HPDE6-E6E7 (cell line): ENCODE data around the gene RASD2.
A peak's percentile ranks its signal among the peaks of the same experiment; 100 is the strongest.

Experiments used
- DNase-seq: peaks from one replicate; pipeline ENCODE4 v3.0.0; 2011; ENCODE audit warnings: missing footprints; ENCODE audit errors: extremely low spot score

The RASD2 gene

DNA sequence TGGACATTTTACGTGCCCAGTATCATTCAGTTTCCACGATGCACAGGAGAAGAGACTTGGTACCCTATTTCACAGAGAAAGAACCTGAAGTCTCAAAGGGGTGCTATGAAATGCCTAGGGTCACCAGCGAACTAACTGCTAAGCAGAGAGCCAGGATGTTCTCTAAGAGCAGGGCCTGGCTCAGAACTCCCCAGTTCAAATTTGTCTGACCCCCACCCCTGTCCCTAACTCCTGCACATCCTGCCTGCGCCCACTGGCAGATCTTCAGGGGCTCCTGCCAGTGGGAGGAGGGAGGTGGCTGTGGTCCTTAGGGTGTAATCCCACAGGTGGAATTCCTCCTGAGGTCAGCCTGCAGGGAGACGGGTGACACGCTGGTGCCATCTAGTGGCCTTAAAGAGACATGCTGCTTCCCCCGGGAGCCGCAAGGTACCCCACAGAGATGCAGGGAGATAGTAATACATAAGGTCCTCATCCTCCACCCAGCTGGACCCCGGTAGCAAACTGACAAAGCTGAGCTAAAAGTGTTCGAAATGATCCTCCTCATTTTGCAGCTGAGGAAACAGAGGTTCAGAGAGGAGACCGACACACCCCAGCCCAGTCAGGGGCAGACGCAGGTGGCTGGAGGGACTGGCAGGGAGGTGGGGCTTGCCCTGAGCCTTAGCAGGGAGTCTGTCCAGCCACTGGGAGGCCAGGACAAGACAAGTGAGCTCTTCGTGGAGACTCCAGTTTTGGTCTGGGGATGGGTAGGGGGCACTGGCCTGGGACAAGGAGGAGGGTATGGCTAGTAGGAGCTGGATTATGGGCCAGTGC, 42.4 kb downstream of the RASD2 start:
- DNase-seq, result peak; percentile 76

DNA sequence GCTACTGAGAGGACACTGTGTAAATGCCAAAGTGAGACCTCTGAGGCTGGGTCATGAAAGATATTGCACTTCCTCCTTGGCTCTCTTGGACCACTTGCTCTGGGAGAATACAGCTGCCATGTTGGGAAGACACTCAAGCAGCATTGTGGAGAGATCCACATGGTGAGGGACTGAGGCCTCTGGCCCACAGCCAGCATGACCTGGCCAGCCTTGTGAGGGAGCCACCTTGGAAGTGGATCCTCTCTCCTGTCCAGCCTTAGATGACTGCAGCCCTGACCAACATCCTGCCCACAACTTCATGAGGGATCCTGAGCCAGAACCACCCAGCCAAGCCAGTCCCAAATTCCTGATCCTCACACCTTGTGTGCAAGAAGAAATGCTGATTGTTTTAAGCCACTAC, 46.1 kb downstream of the RASD2 start:
- no peak for DNase-seq

DNA sequence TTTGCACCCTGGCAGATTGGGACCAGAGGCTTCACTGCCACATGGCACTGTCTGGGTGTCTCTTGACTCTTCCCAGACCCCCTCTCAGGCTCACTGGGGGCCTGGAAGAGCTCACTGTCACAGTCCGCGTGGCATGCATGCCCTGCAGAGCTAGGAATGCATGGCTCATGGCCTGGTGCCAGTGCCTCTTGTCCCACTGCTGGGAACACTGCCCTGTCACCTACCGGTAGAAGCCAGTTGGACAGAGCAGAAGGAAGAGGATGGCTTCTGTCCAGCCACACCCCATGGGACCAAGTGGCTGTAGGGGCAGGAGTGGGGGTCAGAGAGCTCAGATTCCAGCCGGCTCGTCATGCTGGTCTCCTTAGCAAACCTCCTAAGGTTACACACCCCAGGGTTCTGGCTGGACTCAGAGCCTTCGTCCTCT, 46.8 kb downstream of the RASD2 start:
- DNase-seq, result no peak

DNA sequence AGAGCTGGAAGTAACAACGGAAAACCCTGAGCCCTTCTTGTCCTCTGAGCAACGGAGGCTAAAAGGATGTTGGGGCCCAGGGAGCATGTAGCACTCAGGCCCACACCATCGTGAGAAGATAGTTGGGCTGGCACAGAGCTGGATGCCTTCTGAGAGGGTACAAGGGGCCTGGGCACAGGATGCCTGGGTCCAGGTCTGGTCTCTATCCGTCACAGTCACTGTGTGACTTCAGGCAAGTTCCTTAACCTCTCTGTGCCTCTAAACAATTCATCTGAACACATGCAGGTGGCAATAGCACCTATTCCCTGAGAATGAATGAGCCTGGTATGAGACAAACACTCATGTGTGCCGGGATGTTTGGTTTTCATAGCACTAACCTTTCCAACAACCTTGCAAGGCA, 47.3 kb downstream of the RASD2 start:
- no peak for DNase-seq

DNA sequence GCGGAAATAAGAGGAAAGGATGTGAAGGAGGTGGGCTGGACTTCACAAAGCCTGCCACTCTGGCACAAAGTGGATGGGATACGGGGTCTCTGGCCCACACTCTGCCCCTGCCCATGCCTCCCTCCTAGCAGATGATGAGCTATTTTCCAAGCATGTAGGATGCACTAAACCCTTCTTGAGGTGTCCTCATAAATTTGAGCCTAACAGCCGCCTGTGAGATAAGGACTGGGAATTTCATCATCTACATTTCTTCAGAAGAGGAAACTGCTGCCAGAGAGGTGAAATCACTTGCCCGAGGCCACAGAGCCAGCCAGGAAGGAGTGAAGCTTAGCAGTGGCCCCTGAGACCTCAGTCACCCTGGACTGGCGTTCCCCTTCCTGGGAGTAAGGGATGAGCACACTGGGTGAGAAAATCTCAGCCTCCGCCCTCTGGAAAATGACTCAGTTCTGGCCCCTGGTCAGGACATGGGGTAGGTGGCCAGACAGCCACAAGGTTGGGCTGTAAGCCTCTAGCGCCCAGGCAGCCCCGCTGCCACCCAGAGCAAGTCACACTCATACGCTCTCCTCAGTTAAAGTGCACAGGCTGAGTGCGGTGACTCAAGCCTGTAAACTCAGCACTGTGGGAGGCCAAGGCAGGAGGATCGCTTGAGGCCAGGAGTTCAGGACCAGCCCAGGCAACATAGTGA, 48.6 kb downstream of the RASD2 start:
- peak; percentile 91 for DNase-seq

DNA sequence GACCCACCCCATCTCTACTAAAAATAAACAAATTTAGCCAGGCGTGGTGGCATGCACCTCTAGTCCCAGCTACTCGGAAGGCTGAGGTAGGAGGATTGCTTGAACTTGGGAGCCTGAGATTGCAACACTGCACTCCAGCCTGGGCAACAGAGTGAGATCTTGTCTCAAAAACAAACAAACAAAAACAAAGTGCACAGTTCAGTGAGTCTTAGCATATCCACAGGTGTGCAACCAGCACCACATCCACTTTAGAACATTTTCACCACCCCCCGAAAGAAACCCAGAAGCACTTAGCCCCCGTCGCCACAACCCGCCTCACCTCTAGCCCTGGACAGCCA, 49.1 kb downstream of the RASD2 start:
- no peak for DNase-seq

DNA sequence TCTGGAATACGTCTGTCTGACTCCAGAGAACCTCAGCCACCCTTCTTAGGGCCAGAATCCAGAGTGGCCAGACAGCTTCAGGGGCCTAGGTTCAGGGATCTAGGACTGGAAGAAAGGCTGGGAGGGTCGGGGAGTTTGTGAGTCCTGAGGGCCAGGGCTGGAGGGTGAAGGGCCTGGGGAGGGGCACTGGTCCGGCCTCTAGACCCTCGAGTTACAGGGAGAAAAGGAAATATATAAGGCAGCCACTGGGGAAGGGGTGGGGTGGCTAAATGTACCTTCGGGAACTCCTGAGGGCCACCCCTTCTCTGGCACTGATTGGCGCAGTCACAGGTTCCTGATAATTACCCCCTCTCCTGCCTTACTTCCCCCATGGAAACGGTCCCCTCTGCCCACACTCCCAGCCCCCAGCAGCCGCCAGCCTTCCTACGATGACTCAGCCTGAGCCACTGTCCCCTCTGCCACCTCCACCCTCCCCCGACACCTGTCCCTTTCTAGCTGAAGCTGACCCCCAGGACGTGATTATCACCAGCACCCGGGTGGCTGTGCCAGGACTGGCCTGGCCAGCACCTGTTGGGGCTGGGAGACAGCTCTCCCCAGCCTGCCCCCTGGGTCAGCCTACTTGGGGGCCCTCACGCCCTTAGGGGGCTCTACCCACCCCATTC, 50.1 kb downstream of the RASD2 start:
- DNase-seq, result no peak

DNA sequence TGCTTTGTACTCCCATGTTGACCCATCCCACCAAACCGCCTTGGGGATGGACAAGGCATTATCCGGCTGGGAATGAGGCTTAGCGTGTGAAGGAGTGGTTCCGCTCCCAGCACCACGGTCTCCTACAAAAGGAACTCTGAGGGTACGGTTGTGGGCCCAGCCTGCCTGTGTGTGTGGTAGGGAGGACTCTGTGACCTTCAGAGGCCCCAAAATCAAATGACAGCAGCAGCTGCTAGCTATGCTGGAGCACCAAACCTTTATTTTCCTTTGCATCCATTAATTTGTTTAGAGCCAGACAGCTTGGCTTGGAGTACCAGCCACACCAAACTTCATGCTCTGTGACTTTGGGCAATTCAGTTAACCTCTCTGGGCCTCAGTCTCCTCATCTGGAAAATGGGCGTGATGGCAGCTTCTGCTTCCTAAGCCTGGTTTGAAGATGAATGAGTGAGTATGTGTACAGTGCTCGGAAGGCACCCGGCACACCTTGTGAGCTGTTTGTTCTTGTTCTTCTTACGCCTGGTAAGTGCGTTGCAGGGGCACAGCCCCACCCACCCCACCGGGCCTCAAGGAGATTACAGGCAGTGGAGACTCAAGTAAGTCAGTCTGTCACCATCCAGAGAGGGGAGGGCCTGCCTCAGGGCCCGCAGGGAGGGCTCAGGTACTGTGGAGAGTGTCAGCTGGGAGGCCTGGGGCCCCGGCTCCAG, 51.2 kb downstream of the RASD2 start:
- DNase-seq, result no peak

DNA sequence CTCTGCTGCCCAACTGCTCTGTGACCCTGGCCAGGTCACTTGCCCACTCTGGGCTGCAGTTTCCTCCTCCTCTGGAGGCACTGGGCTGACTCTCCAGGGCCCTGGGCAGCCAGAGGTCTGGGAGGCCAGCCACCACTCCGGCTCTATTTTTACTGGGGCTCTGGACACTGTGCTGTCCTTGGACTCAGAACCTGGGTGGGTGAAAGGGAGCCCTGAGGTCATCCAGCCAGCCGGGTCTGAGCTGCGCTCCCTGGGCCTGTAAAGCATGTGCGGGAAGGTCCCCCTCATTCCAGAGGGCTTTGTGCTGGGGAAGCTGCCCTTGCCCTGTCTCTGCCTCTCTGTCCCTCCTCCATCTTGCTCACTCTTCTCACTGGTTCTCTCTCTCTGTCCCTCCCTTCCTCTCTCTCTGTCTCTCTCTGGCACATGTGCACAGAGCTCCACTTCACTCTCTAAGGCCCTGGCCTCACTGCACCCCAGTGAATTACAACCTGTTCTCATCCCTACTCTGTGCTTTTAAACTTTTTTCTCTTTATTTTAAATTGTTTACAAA, 51.9 kb downstream of the RASD2 start:
- no peak for DNase-seq

DNA sequence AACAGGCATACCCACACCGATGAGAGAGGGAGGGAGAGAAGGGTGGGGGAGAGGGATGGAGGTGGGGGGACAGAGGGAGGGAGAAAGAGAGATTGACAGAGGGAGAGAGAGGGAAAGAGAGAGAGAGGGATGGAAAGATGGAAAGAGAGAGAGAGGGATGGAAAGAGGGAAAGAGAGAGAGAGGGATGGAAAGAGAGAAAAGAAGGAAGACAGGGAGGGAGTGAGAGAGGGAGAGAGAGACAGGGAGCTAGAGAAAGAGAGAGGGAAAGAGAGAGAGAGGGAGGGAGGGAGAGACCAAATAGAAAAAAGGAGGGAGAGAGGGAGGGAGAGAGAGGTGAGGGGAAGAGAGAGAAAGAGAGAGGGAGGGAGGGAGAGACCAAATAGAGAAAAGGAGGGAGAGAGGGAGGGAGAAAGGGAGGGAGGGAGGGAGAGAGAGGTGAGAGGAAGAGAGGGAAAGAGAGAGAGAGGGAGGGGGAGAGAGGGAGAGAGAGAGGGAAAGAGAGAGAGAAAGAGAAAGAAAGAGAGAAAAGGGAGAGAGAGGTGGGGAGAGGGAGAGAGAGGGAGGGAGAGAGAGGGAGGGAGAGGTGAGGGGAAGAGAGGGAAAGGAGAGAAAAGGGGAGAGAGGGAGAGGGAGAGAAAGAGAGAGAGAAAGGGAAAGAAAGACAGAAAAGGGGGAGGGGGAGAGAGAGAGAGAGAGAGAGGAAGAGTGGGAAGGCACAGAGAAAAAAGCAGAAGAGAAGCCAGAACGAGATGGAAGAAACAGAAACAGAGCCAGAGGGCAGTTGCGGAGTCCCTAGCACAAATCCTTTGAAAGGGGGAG, 52.6 kb downstream of the RASD2 start:
- DNase-seq, result no peak

DNA sequence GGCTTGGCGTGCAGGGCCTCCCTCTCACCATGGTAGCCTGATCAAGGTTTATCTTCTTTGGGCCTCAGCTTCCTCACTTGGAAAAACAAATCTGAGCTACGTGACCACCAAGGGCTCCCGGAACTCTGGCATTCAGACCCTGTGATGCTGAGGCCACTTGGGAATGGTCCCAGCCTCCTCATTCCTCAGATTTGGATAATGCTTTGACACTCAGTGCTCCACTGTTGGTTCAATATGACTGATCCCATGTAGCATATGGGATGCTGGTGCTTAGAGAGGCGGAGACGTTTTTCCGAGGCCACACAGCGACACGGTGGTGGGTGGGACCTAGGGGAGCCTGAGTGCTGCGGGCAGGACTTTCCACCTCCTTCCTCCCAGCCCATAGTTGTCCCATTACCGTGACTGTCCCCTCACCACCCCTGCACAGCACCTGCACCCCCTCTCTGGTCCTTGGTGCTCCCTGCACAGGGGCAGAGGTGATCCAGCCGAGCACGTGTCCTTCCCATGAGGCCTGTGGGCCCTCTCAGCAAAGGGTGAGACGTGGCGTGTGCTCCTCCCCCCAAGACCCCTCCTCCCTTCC, 53.4 kb downstream of the RASD2 start:
- no peak for DNase-seq

DNA sequence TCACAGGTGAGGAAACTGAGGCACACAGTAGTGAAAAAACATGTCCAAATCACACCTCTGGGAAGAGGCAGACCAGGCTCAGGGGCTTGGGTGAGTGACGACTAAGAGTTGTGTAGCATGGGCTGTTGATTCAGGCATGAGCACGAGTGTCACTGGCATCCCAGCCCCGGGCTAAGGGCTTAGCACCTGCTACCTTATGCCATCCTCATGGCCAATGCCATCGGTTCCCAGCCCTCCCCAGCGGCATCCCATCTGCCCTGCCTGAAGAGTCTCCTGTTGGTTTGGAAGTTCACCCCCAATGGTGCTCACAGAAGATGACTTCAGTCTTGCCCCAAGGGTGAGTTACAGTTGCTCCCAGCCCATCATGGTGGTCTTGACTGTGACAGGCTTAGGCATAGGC, 54.1 kb downstream of the RASD2 start:
- DNase-seq, result no peak

DNA sequence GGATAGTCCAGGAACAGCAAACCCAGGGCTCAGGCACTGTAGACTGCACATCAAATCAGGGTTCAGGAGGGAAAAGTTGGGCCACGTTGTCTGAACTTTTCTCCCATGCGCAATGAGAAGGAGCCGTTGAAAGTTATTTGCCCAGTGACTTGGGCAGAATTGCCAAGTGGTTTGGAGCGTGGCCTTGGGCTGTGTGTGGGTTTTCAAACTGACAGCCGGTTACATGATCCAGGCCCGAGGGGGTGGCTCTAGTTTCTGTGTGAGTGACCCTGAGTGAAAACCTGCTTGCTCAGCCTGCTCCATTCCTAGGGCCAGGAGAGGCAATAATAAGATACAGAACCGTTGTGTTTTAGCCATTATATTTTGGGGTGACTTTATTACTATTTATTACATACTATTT, 56.2 kb downstream of the RASD2 start:
- DNase-seq, result no peak

DNA sequence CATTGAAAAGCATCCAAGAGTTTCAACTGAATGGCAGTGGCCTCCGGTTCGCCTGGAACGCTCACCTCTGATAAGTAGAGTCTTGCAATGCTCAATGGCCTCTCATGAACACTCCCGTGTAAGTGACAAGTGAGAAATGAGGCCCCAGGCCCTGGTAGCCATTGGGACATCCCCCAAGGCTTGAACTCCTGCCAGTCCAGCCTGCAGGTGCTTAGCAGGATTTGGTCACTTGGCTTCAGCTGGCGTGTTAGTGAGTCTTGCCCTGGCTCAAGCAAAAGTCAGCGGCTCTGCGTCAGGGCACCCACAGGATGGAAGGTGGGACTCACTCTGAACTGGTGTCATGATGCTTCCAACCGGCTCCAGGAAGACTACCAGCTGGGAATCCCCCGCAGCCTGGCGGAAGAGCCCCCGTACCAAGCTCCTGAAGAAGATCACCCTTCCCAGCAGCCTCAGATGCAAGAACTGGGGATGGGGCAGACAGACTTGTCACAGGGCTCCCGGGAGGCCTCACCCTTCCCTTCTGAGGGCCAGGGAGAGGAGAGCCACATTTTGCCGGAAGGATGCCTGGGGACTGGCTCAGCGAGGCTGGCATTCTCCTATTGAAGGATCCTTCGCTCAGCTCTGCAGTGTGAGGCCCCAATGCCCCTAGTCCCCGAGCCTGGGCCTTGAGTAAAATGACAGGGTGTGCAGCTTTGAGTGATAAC, 57.2 kb downstream of the RASD2 start:
- no peak for DNase-seq

DNA sequence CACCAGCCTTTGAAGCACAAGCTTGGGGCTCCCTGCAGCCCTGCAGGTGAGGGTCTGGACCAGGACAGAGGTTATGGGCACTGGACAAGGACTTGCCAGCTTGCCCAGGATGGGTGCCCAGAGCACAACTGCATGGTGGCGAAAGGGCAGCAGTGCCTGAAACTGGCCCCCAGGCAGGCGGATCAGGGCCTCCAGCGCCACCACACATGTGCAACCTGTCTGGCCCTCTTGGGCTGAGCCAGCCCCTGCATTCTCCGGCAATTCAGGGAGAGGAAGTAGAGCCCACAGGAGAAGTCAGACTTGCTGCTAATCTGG, 57.7 kb downstream of the RASD2 start:
- DNase-seq, result no peak

DNA sequence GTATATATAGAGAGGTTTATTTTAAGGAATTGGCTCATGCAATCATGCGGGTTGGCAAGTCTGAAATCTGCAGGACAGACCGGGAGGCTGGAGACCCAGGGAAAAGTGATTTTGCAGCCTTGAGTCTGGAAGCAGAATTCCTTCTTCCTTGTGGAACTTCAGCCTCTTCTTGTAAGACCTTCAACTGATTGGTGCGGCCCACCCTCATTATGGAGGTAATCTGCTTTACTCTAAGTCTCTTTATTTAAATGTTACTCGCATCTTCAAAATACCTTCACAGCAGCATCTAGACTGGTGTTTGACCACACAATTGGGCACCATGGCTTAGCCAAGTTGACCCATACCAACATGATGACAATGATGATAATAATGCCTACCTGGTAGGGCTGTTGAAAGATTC, 58.7 kb downstream of the RASD2 start:
- DNase-seq, result no peak

DNA sequence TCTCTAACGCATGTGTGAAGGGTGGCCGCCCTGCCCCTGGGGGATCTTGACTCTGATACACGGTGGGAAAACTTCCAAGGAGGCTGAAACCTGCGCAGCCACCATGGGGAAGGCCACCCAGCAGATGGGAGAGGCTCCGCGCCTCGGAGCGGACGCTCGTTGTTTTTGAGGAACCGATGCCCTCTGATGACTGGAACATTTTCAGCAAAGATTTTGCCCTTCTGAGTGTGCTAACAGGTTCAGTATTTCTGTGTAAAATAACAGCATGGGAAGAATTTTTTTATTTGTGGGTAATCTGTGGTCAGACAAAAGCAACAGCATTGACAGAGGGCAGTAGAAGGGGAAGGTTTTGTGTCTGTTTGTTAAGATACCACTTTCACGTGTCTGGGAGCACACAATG, 59.8 kb downstream of the RASD2 start:
- DNase-seq, result no peak

DNA sequence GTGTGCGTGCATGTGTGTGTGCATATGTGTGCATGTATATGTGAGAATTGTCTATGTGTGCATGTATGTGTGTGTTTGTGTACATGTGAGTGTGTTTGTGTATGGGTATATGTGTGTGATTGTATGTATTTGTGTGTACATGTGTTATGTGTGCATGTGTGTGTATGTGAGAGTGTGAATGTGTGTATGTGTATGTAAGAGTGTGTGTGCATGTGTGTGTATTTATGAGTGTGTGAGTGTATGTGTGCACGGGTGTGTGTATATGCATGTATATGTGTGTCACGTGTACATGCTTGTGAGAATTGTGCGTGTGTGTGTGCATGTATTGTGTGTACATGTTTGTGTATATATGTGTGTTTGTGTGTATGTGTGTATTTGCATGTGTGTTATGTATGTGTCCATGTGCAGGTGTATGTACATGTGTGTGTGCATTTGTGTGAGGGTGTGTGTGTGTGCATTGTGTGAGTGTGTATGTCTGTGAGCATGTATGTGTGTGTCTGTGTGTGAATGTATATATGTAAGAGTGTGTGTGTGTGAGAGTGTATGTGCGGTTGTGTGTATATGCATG, 60.5 kb downstream of the RASD2 start:
- no peak for DNase-seq

DNA sequence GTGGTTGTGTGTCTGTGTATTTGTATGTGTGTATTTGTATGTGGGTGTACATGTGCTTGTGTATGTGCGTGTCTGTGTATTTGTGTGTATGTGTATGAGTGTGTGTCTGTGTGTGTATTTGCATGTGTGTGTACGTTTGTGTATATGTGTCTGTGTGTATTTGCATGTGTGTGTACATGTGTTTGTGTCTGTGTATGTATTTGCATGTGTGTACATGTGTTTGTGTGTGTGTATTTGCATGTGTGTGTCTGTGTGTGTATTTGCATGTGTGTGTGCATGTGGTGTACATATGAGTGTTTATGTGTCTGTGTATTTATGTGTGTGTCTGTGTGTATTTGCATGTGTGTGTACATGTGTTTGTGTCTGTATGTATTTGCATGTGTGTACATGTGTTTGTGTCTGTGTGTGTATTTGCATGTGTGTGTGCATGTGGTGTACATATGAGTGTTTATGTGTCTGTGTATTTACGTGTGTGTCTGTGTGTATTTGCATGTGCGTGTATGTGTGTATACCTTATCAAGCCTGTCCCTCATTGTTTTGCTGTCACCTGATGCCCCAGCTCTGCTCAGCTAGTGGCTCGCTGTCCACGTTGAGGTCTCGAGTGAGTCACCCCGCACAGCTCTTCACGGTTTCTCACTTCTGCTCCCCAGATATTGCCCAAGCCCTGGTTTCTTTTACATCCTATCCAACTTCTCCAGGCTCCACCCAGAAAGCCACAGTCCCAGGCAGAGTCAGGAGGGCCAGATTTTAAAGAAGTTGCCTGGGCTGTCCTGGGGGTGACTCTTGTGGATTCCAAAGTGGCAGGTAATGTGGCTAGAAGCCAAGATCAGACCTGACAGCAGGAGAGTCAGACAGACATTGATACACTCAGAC, 61.3 kb downstream of the RASD2 start:
- peak; percentile 73 for DNase-seq
